ENCODE data around the gene MRPS31.
"Not testable (repeated sequence)": the region's sequence is repeated elsewhere in the genome, so short reads cannot be mapped to it uniquely, and the experiment has no call there.

The MRPS31 gene

DNA sequence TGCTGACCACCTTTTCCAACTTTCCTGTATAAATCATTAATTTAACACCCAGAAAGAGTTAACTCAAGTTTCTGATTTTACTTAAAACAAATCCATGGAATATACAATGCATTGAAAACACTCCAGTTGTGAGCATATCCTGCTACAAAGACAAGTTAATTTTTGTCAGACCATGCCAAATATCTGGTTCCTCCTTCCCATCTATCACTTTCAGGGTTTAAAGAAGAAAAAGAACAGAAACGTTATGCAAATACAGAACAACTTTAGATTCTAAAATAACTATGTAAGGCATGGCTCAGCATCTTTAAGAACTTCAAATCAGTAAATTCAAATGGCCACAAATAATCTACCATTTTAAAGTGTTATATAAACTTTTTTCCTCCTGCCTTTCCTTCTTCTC is 14.9 kb downstream of the MRPS31 start:
- TF ChIP-seq, protein P1, sequence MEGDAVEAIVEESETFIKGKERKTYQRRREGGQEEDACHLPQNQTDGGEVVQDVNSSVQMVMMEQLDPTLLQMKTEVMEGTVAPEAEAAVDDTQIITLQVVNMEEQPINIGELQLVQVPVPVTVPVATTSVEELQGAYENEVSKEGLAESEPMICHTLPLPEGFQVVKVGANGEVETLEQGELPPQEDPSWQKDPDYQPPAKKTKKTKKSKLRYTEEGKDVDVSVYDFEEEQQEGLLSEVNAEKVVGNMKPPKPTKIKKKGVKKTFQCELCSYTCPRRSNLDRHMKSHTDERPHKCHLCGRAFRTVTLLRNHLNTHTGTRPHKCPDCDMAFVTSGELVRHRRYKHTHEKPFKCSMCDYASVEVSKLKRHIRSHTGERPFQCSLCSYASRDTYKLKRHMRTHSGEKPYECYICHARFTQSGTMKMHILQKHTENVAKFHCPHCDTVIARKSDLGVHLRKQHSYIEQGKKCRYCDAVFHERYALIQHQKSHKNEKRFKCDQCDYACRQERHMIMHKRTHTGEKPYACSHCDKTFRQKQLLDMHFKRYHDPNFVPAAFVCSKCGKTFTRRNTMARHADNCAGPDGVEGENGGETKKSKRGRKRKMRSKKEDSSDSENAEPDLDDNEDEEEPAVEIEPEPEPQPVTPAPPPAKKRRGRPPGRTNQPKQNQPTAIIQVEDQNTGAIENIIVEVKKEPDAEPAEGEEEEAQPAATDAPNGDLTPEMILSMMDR (IDR thresholded peaks at IDR 0.05; ENCODE audit: low read depth, low read length) = no peak
- no peak overlapping the region for H3K4me3 ChIP-seq (ENCODE audit: low read depth, low read length)

DNA sequence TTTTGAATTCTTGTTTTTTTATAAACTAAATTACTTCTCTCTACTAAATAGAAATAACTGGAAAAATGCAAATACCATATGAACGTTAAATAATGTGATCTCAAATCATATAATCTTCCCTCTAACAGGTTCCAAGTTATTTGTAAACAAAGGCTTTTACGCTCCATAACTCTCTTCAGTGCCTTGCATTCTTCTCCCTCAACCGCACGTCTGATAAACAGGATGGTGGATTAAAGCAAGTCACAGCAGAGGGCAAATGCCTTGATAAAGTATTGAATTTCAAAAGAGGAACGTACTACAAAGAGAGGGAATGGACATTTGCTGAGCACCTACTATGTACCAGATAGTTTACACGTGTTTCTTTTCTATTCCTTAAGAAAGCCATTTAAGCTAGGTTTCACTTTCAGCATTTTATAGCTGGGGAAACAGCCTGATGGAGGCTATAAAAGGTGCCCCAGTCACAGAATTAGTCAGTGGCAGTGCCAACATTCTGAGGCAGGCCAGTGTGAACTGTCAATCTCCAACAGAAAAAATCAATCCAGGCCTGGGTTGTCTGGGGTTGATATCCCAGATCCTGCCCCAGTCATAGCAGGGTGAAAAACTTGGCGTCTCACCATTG is 15.8 kb downstream of the MRPS31 start:
- TF ChIP-seq, protein P1 (IDR thresholded peaks at IDR 0.05; ENCODE audit: low read depth, low read length) = no peak
- H3K4me3 ChIP-seq (ENCODE audit: low read depth, low read length) = no peak overlapping the region

DNA sequence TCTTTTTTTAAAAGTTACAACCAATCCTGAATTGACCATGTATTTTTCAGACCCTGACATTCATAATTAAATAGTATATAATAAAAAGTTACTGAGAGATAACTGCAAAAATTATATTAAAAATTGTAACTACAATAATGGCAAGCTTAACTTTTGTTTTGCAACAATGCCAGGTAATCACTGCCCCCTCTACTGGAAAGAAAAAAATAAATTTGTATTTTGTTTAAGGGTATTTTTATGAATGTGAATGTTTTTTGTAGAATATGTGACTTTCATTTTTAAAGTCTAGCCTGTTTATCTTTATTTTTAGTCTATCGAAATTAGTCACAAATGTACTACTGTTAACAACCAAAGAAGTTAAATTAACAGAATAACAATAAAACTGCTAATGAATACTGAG is 21.7 kb downstream of the MRPS31 start:
- H3K4me3 ChIP-seq (ENCODE audit: low read depth, low read length) = no peak overlapping the region
- TF ChIP-seq, protein P1 (IDR thresholded peaks at IDR 0.05; ENCODE audit: low read depth, low read length) = no peak

DNA sequence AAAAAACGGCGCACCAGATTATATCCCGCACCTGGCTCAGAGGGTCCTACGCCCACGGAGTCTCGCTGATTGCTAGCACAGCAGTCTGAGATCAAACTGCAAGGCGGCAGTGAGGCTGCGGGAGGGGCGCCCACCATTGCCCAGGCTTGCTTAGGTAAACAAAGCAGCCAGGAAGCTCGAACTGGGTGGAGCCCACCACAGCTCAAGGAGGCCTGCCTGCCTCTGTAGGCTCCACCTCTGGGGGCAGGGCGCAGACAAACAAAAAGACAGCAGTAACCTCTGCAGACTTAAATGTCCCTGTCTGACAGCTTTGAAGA is 35.8 kb downstream of the MRPS31 start:
- H3K4me3 ChIP-seq (ENCODE audit: low read depth, low read length) = not testable (repeated sequence)

DNA sequence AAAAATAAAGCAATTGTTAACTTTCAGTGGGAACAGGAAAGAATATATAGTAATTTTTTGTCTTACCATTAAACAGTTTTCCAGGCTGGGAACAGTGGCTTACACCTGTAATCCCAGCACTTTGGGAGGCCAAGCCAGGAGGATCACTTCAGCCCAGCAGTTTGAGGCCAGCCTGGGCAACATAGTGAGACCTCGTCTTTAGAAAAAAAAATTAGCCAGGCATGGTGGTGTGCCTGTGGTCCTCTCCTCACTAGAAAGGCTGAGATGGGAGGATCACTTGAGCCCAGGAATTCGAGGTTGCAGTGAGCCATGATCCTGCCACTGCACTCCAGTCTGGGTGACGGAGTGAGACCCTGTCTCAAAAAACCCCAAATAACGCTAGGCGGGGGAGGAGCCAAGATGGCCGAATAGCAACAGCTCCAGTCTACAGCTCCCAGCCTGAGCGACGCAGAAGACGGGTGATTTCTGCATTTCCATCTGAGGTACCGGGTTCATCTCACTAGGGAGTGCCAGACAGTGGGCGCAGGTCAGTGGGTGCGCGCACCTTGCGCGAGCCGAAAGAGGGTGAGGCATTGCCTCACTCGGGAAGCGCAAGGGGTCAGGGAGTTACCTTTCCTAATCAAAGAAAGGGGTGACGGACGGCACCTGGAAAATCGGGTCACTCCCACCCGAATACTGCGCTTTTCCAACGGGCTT is 36.3 kb downstream of the MRPS31 start:
- H3K4me3 ChIP-seq (ENCODE audit: low read depth, low read length) = not testable (repeated sequence)

DNA sequence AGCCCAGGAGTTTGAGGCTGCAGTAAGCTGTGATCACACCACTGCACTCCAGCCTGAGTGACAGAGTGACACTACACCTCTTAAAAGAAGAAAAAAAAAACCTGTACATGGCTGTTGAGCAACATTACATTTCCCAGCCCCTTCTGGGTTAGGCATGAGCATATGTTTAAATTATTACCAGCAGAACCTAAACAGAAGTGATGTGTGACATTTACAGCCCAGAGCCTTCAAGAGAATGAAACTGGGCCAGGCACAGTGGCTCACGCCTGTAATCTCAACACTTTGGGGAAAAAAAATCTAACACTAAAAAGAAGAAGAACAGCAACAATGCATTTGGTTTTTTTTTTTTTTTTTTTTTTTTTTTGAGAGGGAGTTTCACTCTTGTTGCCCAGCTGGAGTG is 38.3 kb downstream of the MRPS31 start:
- TF ChIP-seq, protein P1 (IDR thresholded peaks at IDR 0.05; ENCODE audit: low read depth, low read length) = no peak
- H3K4me3 ChIP-seq (ENCODE audit: low read depth, low read length) = no peak overlapping the region

DNA sequence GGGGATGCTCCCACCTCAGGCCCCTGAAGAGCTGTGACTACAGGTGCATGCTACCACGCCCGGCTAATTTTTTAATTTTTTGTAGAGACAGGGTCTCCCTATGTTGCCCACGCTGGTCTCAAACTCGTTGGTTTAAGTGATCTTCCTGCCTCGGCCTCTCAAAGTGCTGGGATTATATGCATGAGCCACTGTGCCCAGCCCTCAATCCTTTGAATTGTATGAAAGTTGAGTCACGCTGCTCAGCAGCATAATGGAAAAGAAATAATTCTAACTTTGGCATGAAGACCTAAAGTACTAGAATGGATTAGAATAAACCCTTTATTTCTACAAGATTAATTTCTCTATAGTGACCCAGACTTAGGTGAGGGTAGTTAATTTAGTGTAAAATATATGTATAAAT is 42.4 kb downstream of the MRPS31 start:
- TF ChIP-seq, protein P1 (IDR thresholded peaks at IDR 0.05; ENCODE audit: low read depth, low read length) = no peak
- no peak overlapping the region for H3K4me3 ChIP-seq (ENCODE audit: low read depth, low read length)

DNA sequence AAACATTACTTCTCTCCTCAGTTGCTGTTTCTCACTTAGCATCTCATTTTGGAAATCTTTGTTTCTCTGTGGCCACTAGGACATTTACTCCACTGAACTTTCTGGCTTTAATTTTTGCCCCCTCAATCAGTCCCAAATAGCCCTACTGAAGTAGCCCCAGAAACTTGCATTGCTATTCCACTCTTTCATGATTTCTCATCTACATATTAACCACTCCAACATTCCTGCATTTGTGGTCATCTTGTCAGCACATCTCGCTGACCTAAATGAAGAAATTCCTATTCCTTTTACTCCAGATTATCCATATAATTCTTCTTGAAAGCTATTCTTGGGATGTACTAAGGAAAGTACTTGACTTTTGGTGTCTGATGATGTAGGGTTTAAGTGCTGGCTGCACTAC is 56.6 kb downstream of the MRPS31 start:
- H3K4me3 ChIP-seq (ENCODE audit: low read depth, low read length) = not testable (repeated sequence)

DNA sequence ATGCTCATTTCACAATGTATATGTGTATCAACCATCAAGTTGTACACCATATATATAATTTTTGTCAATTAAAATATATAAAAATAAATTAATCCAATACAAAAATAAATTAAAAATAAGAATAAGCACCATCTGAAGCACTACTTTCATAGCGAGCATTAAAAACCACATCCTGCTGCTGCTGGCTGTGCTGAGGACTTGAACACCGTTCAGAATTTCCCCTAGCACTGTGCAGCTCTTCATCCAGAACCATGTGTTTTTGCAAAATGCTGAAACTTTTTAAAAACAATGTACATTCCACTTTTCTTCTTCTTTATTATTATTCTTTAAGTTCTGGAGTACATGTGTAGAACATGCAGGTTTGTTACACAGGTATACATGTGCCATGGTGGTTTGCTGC is 64.6 kb downstream of the MRPS31 start:
- no peak overlapping the region for H3K4me3 ChIP-seq (ENCODE audit: low read depth, low read length)
- TF ChIP-seq, protein P1 (IDR thresholded peaks at IDR 0.05; ENCODE audit: low read depth, low read length) = no peak

Data from WI38 (cell line).